ENCODE measurements around the gene NDUFC2.
"Not testable (repeated sequence)": the region's sequence is repeated elsewhere in the genome, so short reads cannot be mapped to it uniquely, and the experiment has no call there.

The NDUFC2 gene

GRCh38 chr11:78054971-78055370 lies 24.7 kb downstream of the NDUFC2 start:
- DNase-seq (ENCODE audit: low read depth) = no peak

DNA sequence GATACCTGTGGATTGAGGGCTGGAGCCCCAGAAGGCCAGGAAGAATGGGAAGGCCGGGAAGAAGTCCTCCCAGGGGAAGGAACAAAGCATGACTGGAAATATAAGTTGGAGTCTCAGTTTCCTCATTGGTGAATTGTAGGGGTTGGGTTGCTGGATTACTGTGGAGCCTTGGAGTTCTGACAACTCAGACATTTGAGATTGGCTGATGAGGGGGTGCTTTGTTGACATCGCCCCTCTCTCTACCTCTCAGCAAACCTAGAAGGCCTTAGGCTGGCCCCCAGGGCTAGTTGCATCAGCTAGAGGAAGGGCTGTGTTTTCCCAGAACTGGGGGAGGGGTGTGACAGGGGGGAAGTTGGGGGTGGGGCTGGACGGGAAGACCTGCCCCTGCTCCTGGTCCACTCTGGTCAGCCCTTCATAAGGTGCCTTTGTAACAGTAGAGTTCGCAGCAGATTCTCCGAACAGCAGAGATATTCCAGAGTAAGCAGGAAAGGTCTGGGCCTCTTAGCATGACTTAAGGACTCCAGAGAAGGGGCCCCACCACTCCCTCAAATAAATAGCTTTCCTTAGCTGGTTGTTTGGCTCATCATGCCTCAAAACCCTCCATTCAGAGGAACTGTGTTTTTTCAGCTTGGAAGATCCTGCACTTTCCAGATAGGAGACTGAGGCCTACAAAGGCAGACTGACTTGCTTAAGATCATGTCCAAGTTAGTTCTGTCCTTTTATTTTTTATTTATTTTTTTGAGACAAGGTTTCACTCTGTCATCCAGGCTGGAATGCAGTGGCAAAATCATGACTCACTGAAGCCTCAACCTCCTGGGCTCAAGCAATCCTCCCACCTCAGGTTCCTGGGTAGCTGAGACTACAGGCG lies 28.5 kb downstream of the NDUFC2 start:
- DNase-seq (ENCODE audit: low read depth) = peak; percentile 28

DNA sequence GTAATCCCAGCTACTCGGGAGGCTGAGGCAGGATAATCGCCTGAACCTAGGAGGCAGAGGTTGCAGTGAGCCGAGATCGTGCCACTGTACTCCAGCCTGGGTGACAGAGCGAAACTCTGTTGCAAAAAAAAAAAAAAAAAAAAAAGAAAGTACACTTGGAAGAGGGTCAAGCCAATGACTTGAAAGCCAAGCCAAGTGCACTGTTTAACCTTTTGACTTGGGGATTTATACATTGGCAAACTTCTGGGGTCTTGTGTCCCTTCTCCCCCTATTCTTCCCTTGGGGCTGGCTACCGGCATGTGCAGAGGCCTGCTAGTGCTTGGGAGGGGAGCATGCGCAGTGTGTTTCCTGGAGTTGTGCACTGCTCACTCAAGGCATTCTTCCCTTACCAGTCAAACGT lies 30.3 kb downstream of the NDUFC2 start:
- DNase-seq (ENCODE audit: low read depth) = no peak

DNA sequence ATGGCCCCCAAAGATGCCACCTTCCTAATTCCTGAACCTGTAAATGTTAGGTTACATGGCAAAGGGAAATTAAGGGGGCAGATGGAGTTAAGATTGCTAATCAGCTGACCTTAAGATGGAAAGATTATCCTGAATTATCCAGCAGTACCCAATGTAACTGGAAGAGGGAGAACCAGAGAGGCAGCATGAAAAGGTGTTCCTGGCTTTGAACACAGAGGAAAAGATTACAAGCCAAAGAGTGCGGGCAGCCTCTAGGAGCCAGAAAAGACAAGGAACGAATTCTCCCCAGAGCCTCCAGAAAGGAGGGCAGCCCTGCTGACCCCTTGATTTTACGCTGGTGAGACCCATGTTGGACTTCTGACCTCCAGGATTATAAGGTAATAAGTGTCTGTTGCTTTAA lies 31.1 kb downstream of the NDUFC2 start:
- DNase-seq (ENCODE audit: low read depth) = no peak

- no peak for DNase-seq (ENCODE audit: low read depth)
These were observed 33.2 kb downstream of the NDUFC2 start for GRCh38 chr11:78046486-78046854.

GRCh38 chr11:78045851-78046485 lies 33.7 kb downstream of the NDUFC2 start:
- peak; percentile 32 for DNase-seq (ENCODE audit: low read depth)

DNA sequence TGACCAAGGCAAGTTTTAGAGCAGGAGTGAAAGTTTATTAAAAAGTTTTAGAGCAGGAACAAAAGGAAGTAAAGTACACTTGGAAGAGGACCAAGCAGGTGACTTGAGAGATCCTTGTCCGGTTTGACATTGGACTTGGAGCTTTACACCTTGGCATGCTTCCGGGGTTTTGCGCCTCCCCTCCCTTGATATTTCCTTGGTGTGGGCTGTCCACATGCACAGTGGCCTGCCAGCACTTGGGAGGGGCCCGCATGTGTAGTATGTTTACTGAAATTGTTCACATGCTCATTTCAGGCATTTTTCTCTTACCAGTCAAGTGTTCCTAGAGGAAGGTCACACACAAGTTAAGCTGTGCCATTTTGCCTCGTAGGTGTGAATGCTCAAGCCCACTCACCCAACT lies 35.0 kb downstream of the NDUFC2 start:
- no peak for DNase-seq (ENCODE audit: low read depth)

GRCh38 chr11:78041843-78042440 lies 37.7 kb downstream of the NDUFC2 start:
- no peak for DNase-seq (ENCODE audit: low read depth)

GRCh38 chr11:78041380-78041719 lies 38.3 kb downstream of the NDUFC2 start:
- not testable (repeated sequence) for DNase-seq (ENCODE audit: low read depth)

- DNase-seq (ENCODE audit: low read depth) = no peak
These were observed 38.8 kb downstream of the NDUFC2 start for GRCh38 chr11:78040691-78041379.

- DNase-seq (ENCODE audit: low read depth) = peak; percentile 61
These were observed 39.6 kb downstream of the NDUFC2 start for GRCh38 chr11:78039919-78040671.

DNA sequence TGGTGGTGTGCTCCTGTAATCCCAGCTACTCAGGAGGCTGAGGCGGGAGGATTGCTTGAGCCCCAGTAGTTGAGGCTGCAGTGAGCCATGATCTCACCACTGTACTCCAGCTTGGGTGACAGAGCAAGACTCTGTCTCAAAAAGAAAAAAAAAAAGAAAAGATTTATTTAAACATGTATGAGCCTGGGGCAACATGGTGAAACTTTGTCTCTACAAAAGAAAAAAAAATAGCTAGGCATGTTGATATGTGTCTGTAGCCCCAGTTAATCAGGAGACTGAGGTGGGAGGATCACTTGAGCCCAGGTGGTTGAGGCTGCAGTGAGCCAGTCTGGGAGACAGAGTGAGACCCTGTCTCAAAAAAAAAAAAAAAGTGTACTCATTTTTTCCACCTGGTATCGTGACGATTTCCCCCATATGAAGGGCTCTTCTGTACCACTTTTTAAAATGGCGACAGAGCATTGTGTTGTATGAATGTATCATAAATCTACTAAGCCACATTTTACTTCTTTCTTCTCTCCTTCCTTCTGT lies 40.2 kb downstream of the NDUFC2 start:
- no peak for DNase-seq (ENCODE audit: low read depth)

DNA sequence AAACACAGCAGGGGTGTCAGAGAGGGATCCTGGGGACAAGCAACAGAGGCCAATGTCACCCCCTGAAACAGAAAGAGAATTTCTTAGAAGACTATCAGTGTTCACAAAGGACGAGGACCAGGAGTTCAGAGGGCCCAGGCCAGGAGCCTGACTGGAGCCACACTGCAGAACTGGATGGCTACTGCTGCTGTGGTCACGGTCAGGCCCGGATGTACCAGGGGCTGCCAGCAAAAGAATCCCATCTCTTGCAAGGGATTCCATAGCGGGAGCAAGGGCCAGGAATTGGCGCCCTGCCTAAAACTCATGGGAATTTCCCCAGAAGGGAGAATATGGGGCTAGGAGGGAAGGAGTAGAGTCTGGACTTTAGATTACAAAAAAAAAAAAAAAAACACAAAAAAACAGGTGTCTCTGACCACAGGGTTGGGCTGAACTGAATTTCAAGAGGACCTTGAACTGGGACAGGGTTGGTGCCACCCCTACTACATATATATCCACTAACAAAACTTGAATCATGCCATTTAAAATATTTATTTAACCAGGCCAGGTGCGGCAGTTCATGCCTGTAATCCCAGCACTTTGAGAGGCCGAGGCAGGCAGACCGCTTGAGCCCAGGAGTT lies 40.9 kb downstream of the NDUFC2 start:
- DNase-seq (ENCODE audit: low read depth) = no peak

DNA sequence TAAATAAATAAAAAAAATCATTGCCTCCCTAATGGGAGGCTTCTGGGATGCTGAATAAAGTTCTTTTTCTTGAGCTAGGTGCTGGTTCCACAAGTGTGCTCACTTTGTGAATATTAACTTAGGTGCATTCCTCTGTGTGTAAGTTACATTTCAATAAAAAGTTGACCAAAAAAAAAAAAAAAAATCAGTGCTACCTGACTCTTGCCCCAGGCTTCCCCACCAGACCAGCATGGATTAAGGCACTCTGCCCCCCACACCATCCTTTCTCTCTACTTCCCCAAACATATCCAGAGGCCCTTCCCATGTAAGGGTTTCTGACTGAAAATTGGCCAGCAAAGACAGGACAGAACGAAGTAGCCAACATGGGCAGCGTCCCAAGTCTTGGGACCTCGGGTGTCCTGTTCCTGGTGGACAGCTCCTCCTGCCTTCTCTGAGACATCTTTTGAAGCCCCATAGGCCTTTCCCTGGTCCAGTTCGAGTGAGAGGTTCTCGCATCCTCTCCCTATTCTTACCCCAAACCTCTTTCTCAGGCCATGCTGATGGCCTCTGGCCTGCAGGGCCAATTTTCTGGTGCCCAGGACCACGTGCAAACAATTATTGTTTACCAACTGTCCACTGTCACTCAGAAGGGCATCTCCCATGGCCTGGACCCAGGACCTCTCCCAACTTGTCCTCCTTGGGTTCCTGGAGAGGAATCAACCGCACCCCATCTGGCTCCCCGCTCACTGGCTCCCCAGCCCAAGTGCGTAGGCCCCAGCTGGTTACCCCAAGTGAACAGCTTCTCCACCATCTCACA lies 41.6 kb downstream of the NDUFC2 start:
- DNase-seq (ENCODE audit: low read depth) = no peak

GRCh38 chr11:78037056-78037455 lies 42.6 kb downstream of the NDUFC2 start:
- no peak for DNase-seq (ENCODE audit: low read depth)

DNA sequence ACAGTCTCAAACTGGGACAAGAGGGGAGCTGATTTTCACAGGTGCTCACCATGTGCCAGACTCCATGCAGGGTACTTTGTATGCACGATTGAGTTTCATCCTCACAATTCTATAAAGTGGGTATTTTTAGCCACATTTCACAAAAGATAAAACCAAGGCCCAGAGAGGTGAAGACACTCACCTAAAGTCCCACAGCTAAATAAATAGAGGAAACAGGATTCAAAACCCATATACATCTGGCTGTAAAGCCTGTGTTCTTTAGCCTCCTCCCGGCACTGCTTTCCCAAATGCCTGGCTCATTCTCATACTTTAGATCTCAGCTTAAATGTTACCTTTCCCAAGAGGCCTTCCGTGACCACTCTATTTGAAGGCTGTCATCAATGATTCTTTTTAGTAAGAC lies 43.3 kb downstream of the NDUFC2 start:
- no peak for DNase-seq (ENCODE audit: low read depth)

DNA sequence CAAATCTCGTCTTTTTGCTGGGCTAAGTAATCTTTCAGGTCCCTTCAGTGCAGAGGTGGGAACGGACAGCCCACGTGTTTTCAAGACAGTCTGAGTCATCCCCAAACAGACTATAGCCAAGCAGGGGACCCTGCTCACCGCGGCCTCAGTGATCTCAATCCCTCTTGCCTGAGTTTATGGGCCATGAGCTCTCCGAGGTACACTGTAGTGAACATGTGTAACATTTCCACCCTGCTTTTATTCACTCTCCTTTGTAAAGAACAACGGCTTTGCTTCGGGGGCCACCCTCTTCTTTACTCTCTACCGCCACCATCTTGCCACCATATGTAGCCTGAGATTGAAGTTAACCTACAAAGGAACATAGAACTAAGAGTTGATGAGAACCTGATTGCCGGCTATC lies 45.0 kb downstream of the NDUFC2 start:
- DNase-seq (ENCODE audit: low read depth) = no peak

DNA sequence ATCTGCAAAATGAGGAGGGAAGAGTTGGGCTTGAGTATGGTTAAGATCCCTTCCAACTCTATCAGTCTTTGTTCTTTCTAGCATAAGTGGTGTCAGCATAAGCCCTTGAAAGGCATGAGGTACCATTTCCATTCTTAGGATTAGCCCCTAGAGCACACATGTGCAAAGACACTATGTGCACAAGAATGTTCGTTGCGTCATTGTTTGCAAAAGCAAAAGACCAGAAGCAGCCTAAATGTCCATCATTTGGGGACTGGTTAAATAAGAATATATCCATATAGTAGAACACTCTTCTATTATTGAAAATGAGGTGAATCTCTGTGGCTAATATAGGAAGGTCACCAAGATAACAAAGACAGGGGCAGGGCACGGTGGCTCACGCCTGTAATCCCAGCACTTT lies 46.6 kb downstream of the NDUFC2 start:
- no peak for DNase-seq (ENCODE audit: low read depth)

GRCh38 chr11:78032090-78032489 lies 47.6 kb downstream of the NDUFC2 start:
- no peak for DNase-seq (ENCODE audit: low read depth)

DNA sequence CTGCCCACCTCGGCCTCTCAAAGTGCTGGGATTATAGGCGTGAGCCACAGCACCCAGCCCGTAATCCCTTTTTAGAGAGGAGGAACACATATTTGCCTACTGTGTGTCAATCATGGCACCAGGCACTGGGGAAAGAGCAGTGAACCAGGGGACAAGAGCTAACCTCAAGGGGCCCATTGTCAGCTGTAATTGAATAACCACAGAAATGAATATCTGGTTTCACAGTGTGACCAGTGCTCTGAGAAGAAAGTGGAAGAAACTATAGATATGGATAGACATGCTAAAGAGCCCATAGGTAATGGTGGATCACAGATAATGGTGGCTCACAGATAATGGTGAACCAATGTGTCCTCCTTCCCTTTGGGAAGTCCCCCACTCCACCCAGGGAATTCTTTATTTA lies 48.0 kb downstream of the NDUFC2 start:
- no peak for DNase-seq (ENCODE audit: low read depth)

All from GM04504 (cell line).